ENCODE data around the gene PEA15.

The PEA15 gene, protein sequence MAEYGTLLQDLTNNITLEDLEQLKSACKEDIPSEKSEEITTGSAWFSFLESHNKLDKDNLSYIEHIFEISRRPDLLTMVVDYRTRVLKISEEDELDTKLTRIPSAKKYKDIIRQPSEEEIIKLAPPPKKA

DNA sequence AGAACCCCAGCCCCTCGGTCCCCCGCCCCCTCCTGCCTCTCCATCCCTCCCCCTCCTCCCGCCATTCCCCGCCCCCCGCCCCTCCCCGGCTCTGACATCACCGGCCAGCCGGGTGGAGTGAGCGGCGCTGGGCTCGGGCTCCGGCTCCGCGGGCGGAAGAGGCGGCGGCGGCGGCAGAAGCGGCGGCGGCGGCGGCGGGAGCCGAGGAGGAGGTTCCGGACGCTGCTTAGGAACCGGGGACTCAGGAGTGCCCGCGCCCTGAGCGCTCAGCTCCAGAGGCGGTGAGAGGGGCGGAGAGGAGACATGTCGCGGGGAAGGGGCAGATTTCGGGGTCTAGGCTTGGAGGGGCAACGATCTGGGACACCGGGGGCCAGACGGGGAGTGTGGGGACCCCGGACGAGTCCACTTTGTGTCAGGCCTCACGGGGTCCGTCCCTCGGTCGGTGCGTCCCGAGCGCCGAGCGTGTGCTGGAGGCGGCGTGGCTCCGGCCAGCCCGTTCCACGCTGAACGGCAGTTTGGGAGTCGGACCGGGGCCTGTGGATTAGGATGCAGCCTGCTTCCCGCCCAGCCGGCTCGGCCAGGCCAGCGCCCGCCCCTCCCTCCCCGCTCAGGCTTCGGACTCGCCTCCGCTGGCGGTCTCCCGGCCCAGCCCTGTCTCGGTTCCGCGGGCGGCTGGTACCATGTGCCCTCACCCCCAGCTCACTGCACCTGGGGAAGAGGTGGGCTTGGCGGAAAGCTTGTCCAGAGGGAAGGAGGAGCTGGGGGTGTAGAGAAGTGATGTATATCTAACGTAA, at the start of gene PEA15:
Gene PEA15 (plus strand): TSS at position 143 of the 794 bp plus-strand sequence. CDS start 6,161 bp downstream, outside the sequence.
- peak; percentile 71 for DNase-seq

DNA sequence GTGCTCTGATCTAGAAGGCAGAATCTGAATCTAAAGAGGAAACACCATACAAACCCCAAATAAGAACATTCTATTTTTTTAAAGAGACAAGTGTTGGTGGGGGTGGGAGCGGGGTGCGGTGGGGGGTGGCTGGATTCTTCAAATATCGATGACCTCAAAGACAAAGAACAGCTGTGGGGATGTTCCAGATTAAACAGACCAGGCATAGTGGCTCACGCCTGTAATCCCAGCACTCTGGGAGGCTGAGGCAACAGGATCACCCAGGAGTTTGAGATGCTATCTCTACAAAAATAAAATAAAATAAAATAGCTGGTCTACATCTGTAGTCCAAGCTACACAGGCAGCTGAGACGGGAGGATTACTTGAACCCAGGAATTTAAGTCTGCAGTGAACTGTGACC, 48.8 kb upstream of the PEA15 start:
- no peak for DNase-seq

DNA sequence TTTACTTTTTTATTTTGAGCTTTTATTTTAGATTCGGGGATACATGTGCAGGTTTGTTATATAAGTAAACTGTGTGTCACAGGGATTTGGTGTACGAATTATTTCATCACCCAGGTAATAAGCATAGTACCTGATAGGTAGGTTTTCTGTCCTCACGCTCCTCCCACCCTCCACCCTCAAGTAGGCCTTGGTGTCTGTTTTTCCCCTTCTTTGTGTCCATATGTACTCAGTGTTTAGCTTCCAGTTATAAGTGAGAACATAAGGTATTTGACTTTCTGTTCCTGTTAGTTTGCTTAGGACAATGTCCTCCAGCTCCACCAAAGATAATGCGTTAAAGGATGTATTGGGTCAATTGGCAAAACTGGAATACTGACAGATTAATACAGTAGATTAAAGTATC, 48.0 kb upstream of the PEA15 start:
- DNase-seq: no peak

DNA sequence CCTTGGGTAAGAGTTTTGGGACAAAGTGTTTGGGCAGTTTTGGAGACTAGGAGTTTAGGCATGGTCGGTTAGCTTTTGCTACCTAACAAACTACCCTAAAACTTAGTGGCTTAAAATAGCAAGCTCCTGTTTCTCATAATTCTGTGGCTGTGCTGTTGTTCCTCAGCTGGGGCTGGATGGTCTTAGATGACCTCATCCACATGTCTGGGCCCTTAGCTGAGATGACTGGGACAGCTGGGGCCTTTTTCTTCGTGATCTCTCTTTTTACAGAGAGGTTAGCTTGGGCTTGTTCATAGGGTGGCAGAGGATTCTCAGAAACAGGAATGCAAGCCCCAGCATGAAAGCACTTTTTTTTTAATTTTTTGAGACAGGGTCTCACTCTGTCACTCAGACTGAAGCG, 47.2 kb upstream of the PEA15 start:
- no peak for DNase-seq

DNA sequence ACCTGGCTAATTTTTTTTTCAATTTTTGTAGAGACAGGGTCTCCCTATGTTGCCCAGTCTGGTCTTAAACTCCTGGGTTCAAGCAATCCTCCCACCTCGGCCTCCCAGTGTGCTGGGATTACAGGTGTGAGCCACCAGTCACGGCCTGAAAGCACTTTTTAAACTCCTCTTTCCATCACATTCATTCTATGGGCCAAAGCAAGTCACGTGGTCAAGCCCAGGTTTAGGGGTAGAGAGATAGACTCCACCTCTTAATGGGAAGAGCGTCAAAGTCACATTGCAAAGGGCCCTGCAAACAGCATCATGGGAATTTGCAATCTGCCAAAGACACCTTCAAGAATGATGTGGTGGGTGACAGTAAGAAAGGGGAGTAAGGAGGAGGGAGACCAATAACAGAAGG, 46.6 kb upstream of the PEA15 start:
- DNase-seq: no peak

DNA sequence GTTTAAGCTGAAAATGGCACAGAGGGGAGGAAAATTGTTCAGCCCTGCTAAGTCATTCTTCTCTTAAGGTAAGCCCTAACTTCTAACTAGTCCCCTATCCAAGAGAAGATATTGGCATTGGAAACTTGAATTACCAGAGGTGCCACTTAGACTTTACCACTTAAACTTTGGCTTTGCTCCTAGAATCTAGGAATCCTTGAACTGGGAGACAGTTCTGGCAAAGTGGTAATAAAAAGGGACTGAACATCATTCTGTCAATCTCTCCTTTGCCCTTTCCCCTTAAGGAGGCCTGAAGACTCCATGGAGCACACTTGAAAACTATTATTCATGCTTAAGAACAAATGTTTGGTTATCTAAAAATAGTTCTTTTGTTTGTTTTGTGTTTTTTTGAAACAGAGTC, 45.3 kb upstream of the PEA15 start:
- no peak for DNase-seq

DNA sequence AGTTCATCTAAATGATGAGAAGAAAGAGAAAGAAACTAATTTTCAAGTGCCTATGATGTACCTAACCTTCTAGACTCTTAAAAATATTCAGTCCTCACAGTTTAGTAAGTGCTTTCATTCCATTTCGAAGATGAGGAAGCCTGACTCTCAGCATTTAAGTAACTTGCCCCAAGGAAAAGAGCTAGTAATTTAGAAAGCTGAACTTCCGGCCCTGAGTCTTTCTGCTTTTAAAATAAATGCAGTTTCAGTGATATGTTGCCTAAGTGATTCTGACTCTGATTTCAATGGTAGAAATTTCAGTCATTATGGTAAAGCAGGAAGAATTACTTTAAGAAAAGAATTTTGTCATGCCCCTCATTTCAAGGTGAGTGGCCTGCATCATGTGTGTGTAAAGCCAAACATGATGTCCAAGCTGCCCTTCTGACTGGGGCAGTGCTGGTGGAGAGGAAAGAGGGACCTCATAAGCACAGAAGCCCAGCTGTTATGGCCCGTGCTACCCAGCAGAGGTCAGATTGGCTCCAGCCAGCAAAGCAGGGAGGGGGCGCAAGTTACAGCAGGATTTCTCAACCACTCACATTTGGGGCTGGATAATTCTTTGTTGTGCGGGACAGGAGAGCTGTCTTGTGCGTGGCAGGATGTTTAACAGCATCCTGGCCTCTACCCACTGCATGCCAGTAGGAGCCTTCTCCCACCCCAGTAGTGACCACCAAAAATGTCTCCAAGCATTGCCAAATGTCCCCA, 43.0 kb upstream of the PEA15 start:
- DNase-seq: peak; percentile 49

DNA sequence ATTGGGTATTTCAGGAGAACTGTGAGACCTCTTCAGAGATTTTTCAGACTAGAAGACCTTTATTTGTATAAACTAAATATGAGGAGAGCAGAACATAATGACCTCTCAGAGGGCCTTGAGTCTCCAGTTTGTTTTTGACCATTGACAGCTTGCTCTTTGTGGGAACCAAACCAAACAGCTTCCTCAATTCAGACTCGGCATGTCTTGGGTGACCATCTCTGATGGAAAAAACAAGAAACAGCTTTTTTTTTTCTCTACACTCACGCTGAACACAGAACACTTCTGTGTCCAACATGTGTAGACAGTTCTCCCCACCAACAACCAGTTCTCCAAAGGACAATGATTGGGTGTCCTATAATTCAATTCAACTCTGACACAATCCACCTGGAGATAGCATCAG, 42.3 kb upstream of the PEA15 start:
- DNase-seq: no peak

DNA sequence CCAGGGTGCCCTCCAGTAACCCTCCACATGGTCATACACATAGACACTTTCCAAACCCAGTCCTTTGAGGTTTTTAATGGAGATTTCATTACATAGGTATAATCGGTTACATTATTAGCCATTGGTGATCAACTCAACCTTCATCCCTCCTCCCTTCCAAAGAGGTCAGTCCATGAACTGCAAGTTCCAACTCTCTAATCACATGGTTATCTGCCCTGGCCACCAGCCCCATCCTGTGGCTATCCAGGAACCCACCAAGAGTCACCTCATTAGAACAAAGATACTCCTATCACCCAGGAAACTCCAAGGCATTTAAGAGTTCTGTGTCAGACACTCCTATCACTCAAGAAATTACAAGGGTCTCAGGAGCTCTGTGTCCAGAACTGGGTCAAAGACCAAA, 41.6 kb upstream of the PEA15 start:
- DNase-seq: no peak

DNA sequence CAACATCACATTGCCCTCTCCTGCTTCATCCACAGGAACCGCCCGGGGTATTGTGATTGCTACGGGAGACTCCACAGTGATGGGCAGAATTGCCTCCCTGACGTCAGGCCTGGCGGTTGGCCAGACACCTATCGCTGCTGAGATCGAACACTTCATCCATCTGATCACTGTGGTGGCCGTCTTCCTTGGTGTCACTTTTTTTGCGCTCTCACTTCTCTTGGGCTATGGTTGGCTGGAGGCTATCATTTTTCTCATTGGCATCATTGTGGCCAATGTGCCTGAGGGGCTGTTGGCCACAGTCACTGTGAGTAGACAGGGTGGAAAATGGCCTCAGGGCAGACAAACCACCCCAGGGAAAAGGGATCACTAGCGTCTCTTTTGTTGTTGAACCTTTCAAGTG, 41.1 kb upstream of the PEA15 start:
- DNase-seq: peak; percentile 89

DNA sequence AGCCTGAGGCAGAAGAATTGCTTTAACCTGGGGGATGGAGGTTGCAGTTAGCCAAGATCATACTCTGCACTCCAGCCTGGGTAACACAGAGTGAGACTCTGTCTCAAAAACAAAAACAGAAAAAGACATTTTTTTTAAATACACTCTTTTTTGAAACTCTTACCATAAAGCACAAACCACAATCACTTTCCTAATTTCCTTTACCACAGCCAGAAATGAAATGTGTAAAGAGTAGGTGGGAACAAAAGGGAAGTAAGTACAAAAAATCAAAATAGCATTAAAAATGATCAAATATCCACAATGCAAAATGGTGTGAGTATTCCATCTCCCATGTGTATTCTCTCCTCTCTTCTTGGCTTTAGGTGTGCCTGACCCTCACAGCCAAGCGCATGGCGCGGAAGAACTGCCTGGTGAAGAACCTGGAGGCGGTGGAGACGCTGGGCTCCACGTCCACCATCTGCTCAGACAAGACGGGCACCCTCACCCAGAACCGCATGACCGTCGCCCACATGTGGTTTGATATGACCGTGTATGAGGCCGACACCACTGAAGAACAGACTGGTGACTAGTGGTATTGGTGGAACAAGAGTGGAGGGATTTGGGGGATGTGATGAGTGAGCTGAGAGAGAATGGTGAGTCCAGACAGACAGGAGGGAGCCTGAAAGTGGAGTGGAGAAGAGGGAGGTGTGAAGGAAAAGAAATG, 38.9 kb upstream of the PEA15 start:
- no peak for DNase-seq

DNA sequence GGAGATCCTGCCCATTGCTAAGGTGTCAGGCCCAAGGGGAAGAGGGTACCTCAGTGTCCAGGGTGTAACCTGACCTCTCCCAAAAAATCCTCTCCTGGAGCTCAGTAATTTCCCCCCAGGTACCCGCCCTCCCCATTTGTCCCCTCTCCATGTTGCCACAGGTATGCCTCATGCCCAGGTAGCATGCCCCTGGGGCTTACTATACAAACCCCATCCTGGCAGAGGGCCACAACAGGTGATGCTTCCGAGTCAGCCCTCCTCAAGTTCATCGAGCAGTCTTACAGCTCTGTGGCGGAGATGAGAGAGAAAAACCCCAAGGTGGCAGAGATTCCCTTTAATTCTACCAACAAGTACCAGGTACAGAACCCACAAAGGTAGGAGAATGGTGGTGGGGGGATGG, 38.1 kb upstream of the PEA15 start:
- DNase-seq: peak; percentile 21

DNA sequence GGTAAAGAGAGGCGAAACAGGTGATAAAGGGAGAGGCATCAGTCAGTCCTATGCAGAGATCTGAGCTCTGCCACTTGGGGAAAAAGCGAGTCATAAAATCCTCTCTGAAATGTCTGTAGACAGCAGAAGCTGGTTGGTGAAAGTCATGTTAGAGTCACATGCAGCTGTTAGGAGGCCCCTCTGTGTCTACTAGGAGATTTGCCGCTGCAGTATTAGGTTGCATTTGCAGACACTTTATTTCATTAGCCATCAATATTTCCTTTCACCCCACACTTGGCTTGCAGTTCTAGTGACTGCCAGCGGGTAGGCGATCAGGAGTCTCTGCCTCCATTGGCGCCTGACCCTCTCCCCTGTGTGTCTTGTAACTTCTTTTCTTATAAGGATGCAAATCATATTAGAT, 37.6 kb upstream of the PEA15 start:
- peak; percentile 26 for DNase-seq

DNA sequence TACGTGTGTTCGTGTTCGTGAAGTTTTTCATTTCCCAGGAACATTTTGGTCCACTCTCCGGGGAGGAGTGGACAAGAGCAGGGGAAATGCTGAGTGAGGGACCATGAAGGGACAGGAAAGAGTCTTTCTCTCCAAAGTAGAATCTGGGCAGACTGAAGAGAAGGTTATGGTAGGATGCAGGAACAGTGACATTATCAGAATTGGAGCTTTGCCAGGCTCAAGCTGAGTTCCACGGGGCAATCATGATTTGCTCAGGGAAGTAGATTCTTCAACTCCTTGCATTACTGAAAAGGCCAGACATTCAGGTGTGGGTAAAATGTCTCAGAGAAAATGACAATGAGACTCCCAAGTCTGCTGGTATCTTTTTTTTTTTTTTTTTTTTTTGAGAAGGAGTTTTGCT, 37.2 kb upstream of the PEA15 start:
- peak; percentile 43 for DNase-seq

DNA sequence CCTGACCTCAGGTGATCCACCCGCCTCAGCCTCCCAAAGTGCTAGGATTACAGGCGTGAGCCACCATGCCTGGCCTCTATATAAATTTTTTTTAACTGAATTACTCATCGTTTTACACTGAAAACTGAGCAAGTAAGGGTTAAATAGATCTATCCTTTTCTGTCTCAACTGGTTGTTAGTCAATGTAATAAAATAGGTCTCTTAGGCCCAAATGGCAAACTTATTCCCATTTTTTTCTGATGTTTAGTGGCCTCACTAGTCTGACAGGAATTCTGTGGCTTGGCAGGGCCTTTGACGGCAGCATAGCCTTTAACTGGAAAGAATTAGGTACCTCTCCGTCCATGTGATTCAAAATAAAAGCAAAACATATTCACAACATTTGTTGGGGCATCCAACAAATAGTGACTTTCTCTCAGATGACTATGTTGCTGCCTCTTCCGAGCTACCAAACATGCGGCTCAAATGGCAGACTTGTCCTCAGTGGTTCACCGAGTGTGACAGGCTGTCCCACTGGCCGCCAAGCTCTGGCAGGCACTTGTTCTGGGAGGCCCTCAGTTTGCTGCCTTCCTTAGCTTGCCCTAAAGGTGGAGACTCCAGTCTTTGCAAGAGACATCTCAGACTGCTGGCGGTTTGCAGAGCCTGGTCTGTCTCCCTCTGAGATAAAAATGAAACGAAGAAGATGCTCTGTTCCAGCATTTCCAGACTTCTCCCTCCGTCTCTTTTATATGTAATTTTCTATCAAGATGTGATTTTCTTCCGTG, 36.4 kb upstream of the PEA15 start:
- DNase-seq: no peak

DNA sequence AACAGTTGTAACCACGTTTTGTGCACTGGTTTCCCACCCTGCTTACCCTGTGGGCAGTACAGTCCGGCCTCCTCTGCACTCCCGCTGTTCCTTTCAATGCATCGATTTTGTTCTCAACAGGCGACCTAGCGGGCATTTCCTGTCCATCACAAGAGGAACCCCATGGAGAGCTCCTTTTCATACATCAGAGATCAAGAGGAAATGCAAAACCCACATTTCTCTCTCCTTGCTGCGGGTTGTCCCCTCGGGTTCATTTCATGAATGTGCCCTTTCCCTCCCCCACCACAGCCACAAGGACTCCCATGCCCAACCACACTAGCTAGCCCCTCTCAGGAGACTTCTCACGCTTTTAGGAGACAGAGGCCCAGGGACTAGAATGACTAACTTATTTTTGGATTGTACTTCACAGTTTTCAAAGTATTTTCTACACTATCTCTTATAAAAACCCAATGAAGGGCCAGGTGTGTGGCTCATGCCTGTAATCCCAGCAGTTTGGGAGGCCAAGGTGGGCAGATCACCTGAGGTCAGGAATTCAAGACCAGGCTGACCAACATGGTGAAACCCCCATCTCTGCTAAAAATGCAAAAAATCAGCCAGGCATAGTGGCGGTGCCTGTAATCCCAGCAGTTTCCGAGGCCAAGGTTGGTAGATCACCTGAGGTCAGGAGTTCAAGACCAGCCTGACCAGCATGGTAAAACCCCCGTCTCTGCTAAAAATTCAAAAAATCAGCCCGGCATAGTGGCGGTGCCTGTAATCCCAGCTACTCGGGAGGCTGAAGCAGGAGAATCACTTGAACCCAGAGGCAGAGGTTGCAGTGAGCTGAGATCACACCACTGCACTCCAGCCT, 35.4 kb upstream of the PEA15 start:
- peak; percentile 98 for DNase-seq

DNA sequence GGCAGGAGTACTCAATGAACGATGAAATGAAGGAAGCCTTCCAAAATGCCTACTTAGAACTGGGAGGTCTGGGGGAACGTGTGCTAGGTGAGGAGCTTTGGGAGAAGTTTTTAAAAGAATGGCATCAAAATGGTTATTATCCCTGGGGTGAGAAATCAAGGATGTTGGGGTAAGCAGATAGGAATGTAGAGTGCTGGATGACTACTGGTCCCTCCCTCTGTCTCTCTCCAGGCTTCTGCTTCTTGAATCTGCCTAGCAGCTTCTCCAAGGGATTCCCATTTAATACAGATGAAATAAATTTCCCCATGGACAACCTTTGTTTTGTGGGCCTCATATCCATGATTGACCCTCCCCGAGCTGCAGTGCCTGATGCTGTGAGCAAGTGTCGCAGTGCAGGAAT, 33.8 kb upstream of the PEA15 start:
- DNase-seq: no peak

DNA sequence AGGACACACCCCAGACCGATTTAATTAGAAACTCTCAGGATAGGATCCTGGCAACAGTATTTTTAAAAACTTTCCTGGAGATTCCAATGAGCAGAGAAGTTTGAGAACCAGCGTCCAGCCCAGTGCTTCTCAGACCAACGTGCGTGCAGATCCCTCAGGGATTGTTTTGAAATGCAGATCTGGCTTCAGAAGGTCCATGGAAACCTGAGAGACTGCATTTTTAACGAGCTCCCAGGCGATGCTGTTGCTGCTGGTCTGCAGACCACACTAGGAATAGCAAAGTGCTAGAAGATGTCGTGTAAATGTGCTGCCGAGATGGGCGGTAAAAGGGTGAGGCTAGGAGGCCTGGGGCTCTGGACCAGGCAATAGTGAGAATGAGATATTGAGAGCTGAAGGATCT, 33.2 kb upstream of the PEA15 start:
- DNase-seq: no peak

DNA sequence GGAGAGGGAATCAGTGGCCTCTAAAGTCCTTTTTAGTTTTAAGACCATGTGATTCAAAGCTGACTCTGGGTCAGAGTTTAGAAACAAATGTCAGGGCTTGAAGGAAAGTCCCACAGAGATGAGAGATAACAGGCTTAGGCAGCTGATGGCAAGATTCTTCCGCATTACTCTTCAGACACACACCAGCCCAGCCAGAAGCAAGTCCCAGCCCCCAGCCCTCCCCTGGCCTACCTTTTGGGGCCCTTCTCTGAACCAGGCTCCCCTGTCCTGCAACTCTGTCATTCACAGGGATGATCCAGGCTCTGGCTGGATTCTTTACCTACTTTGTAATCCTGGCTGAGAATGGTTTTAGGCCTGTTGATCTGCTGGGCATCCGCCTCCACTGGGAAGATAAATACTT, 28.0 kb upstream of the PEA15 start:
- no peak for DNase-seq

DNA sequence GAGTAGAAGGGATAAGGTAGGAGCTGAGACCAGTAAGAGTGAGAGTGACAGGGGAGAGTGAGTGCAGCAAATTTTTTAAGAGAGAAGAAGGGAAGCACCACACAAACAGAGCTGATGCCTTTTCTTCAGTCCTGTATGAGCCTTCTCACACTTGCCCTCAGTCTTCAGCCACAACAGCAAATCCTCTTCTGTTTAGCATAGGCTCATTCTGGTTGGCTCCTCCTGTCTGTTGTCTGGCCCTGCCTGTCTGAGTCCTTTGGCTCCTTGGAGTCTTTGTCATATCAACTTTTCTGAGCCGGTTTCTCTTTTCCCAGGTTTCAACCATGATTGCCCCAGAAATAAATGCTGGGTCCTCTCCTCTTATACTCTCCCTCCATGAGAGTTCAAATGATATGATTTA, 27.5 kb upstream of the PEA15 start:
- DNase-seq: no peak

DNA sequence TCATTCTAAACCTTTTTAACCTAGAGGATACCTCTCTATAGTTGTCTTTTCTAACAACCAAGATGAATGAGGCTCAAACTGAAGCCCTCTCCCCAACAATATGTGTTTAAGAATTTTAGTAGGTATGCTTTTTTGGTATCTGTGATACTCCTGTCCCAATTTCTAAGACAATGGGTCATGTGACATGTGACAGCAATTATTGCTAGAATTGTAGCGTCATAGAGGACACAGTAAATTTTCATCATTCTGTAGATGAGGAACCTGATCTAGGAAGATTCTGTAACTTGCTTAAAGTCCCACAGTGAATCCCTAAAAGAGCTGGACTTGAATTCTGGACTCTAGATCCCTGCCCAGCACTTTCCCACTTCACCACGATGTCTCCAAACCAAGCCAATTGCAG, 26.5 kb upstream of the PEA15 start:
- no peak for DNase-seq

DNA sequence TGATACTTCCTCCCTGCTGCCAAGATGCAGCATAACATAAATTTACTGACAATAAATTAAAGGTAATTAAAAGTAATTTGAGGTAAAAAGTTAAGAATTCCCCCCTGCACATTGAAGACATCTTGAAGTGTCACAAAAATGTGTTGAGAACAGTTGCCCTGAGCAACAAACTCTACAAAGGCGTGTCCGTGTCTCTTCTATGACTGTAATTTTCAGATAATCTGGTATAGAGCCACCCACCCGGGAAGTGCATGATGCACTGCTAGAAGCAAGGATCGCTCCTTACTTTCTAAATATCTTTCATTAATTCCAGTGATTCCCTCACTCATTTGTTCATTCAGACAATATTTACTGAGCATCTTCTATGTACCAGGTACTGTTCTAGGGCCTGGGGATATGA, 25.8 kb upstream of the PEA15 start:
- no peak for DNase-seq
